Parathyroid adenoma (tissue), 2 donors: ENCODE measurements around the gene RAB22A.

Experiments used
- H2AFZ ChIP-seq: fragments of 300-600 bp; sonication (generic); one replicate; pipeline ENCODE4 v1.7.0; 2017; ENCODE audit warnings: antibody characterized with exemption, mild to moderate bottlenecking
- H3K27ac ChIP-seq: fragments of 300-600 bp; sonication (generic); one replicate; pipeline ENCODE4 v1.7.0; 2017
- H3K27me3 ChIP-seq: fragments of 300-600 bp; sonication (generic); one replicate; pipeline ENCODE4 v1.7.0; 2017; ENCODE audit warnings: low read length; ENCODE audit not compliant: control insufficient read depth, insufficient read depth
- H3K36me3 ChIP-seq: fragments of 300-600 bp; sonication (generic); one replicate; pipeline ENCODE4 v1.7.0; 2017; ENCODE audit warnings: low read length; ENCODE audit not compliant: control insufficient read depth, insufficient read depth
- H3K4me1 ChIP-seq: fragments of 300-600 bp; sonication (generic); one replicate; pipeline ENCODE4 v1.7.0; 2017; ENCODE audit warnings: control low read depth
- H3K4me2 ChIP-seq: fragments of 300-600 bp; sonication (generic); one replicate; pipeline ENCODE4 v1.7.0; 2017; ENCODE audit warnings: low read length
- H3K4me3 ChIP-seq: fragments of 300-600 bp; sonication (generic); one replicate; pipeline ENCODE4 v1.7.0; 2017; ENCODE audit warnings: low read depth, low read length
- H3K79me2 ChIP-seq: fragments of 300-600 bp; sonication (generic); one replicate; pipeline ENCODE4 v1.7.0; 2017; ENCODE audit warnings: control low read depth
- H3K9ac ChIP-seq: fragments of 300-600 bp; sonication (generic); one replicate; pipeline ENCODE4 v1.7.0; 2017; ENCODE audit warnings: mild to moderate bottlenecking
- H3K9me3 ChIP-seq: fragments of 300-600 bp; sonication (generic); one replicate; pipeline ENCODE4 v1.7.0; 2017; ENCODE audit warnings: low read length; ENCODE audit not compliant: control insufficient read depth
- TF ChIP-seq, protein P1 (sequence below): fragments of 300-600 bp; sonication (generic); IDR thresholded peaks from one replicate; pipeline ENCODE4 v1.7.0; 2017; ENCODE audit warnings: antibody characterized with exemption, mild to moderate bottlenecking
- donor health status: primary hyperparathyroidism.

The RAB22A gene

GRCh38 chr20:58331961-58332551 lies 22.5 kb downstream of the RAB22A start:
- H3K27me3 ChIP-seq, result no peaks in the 10 kb centered on the region
- no peak overlapping the region for H2AFZ ChIP-seq
- no peaks in the 10 kb centered on the region for H3K36me3 ChIP-seq
- TF ChIP-seq, protein P1, sequence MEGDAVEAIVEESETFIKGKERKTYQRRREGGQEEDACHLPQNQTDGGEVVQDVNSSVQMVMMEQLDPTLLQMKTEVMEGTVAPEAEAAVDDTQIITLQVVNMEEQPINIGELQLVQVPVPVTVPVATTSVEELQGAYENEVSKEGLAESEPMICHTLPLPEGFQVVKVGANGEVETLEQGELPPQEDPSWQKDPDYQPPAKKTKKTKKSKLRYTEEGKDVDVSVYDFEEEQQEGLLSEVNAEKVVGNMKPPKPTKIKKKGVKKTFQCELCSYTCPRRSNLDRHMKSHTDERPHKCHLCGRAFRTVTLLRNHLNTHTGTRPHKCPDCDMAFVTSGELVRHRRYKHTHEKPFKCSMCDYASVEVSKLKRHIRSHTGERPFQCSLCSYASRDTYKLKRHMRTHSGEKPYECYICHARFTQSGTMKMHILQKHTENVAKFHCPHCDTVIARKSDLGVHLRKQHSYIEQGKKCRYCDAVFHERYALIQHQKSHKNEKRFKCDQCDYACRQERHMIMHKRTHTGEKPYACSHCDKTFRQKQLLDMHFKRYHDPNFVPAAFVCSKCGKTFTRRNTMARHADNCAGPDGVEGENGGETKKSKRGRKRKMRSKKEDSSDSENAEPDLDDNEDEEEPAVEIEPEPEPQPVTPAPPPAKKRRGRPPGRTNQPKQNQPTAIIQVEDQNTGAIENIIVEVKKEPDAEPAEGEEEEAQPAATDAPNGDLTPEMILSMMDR, result no peak
- no peak overlapping the region for H3K9ac ChIP-seq
- H3K4me2 ChIP-seq, result no peak overlapping the region
- H3K79me2 ChIP-seq, result peaks cover 15% of the 10 kb centered on the region
- no peak overlapping the region for H3K4me3 ChIP-seq
- no peaks in the 10 kb centered on the region for H3K4me1 ChIP-seq
- no peak overlapping the region for H3K27ac ChIP-seq
- no peaks in the 10 kb centered on the region for H3K9me3 ChIP-seq

DNA sequence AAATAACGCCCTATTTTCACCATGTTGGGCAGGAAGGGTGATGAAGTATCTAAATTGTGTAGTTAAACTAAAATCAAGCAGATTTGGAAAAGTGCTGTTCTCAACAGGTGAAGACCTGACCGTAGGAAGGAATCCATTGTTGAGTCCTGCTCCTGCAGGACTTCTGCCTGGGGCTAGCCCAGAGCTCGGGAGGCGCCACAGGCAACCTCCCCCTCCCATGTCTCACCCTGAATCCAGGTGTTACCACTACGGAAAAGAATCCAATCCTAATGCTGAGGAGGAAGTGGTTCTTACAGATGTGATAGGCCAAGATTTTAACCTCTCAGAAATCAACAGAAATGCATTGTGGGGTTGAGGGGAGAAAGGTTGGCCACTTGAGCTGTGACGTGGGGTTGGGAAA lies 30.2 kb downstream of the RAB22A start:
- H3K27ac ChIP-seq, result no peak overlapping the region
- peaks cover 12% of the 10 kb centered on the region for H3K79me2 ChIP-seq
- H3K4me1 ChIP-seq, result peaks cover 16% of the 10 kb centered on the region
- no peak overlapping the region for H2AFZ ChIP-seq
- TF ChIP-seq, protein P1, result no peak
- H3K4me2 ChIP-seq, result no peak overlapping the region
- no peaks in the 10 kb centered on the region for H3K27me3 ChIP-seq
- no peaks in the 10 kb centered on the region for H3K36me3 ChIP-seq
- no peak overlapping the region for H3K4me3 ChIP-seq
- H3K9me3 ChIP-seq, result no peaks in the 10 kb centered on the region
- H3K9ac ChIP-seq, result no peak overlapping the region

DNA sequence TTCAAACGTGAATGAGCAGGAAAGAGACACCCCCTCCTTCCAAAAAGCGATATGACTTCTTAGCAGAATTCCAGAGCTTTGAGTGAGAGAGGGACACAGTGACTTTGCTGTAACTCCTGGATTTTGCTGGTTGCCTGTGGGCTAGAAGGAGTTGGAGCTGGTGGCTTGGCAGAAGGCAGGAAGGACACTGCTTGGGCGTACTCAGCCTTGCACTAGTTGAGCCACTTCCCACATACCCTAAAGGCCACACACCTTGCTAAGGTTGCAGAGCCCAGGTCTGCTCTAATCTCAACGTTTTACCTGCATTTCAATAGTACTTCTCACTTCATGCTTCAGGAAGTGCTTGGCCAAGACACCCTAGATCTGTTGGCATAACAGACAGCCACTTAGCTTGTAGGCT lies 30.6 kb downstream of the RAB22A start:
- no peaks in the 10 kb centered on the region for H3K9me3 ChIP-seq
- no peak overlapping the region for H3K4me3 ChIP-seq
- H3K36me3 ChIP-seq, result no peaks in the 10 kb centered on the region
- TF ChIP-seq, protein P1, result no peak
- no peak overlapping the region for H3K9ac ChIP-seq
- no peaks in the 10 kb centered on the region for H3K27me3 ChIP-seq
- H3K27ac ChIP-seq, result no peak overlapping the region
- peaks cover 12% of the 10 kb centered on the region for H3K79me2 ChIP-seq
- no peak overlapping the region for H2AFZ ChIP-seq
- H3K4me1 ChIP-seq, result peaks cover 16% of the 10 kb centered on the region
- no peak overlapping the region for H3K4me2 ChIP-seq

DNA sequence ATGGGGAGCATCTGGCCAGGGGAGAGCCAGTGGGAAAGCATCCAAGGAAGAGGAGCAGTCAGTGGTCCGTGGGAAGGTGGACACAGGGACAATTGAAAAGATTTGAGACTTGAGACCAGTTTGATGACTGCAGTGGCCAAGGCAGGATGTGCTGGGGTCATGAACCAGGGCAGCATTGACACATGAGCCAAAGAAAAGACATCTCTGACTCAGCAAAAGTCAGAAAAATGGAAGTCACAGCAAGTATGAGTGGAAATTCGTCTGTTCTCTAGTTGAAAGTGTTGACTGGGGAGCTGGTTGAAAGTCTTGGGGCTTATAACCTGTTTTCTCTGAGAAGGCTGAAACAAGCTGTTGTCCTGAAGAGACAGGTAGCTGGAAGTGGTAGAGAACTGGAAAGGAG lies 31.3 kb downstream of the RAB22A start:
- H3K9me3 ChIP-seq, result no peaks in the 10 kb centered on the region
- H3K27me3 ChIP-seq, result no peaks in the 10 kb centered on the region
- H3K4me3 ChIP-seq, result no peak overlapping the region
- TF ChIP-seq, protein P1, result no peak
- no peak overlapping the region for H2AFZ ChIP-seq
- no peaks in the 10 kb centered on the region for H3K36me3 ChIP-seq
- no peak overlapping the region for H3K9ac ChIP-seq
- H3K79me2 ChIP-seq, result peaks cover 12% of the 10 kb centered on the region
- peaks cover 16% of the 10 kb centered on the region for H3K4me1 ChIP-seq
- no peak overlapping the region for H3K4me2 ChIP-seq
- no peak overlapping the region for H3K27ac ChIP-seq
